ENCODE measurements around the gene PHYKPL.

- TF ChIP-seq EP300 (IDR thresholded peaks at IDR 0.05) = no peak
- TF ChIP-seq, protein P1, sequence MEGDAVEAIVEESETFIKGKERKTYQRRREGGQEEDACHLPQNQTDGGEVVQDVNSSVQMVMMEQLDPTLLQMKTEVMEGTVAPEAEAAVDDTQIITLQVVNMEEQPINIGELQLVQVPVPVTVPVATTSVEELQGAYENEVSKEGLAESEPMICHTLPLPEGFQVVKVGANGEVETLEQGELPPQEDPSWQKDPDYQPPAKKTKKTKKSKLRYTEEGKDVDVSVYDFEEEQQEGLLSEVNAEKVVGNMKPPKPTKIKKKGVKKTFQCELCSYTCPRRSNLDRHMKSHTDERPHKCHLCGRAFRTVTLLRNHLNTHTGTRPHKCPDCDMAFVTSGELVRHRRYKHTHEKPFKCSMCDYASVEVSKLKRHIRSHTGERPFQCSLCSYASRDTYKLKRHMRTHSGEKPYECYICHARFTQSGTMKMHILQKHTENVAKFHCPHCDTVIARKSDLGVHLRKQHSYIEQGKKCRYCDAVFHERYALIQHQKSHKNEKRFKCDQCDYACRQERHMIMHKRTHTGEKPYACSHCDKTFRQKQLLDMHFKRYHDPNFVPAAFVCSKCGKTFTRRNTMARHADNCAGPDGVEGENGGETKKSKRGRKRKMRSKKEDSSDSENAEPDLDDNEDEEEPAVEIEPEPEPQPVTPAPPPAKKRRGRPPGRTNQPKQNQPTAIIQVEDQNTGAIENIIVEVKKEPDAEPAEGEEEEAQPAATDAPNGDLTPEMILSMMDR (IDR thresholded peaks at IDR 0.05) = no peak
Observed at GRCh38 chr5:178206166-178207101, 26.2 kb downstream of the PHYKPL start.
